Testis (tissue), 3 donors: ENCODE measurements around the gene UBE2L3. TPM values are rescaled to one million over a fixed set of nuclear protein-coding genes. Genes with fewer than 3 reads are reported as not detected.
"Not testable (repeated sequence)": the region's sequence is repeated elsewhere in the genome, so short reads cannot be mapped to it uniquely, and the experiment has no call there.

Experiments used
- DNase-seq: peaks from one replicate; pipeline ENCODE4 v3.0.0-alpha.2; 2019
- H3K27ac ChIP-seq, 2 donors: fragments of 200-600 bp; sonication (generic); one replicate each; pipeline ENCODE4 v1.5.1; 2019
- H3K27me3 ChIP-seq: fragments of 200-600 bp; sonication (generic); one replicate; pipeline ENCODE4 v1.5.1; 2019
- H3K36me3 ChIP-seq: fragments of 200-600 bp; sonication (generic); one replicate; pipeline ENCODE4 v1.5.1; 2017; ENCODE audit warnings: low read depth; ENCODE audit errors: missing control alignments
- H3K4me1 ChIP-seq: fragments of 200-600 bp; sonication (generic); one replicate; pipeline ENCODE4 v1.5.1; 2019
- H3K4me3 ChIP-seq, 2 donors: fragments of 200-600 bp; sonication (generic); one replicate each; pipeline ENCODE4 v1.5.1; 2017 to 2019
- H3K9me3 ChIP-seq: fragments of 200-600 bp; sonication (generic); one replicate; pipeline ENCODE4 v1.5.1; 2017
- POLR2A ChIP-seq: fragments of 450-650 bp; IDR thresholded peaks from one replicate; pipeline ENCODE4 v1.6.1; 2017; ENCODE audit warnings: antibody characterized with exemption, mild to moderate bottlenecking, moderate library complexity
- WGBS, 2 donors: methylation state at CpG; one replicate each; pipeline ENCODE4 v1.1.5; 2018; 5-methylcytosine and 5-hydroxymethylcytosine counted together
- intact Hi-C: fragments of 100-400 bp; cut with DNase I; formaldehyde crosslinking; loops from one replicate; pipeline ENCODE4 v1.15.1; 2023; ENCODE audit warnings: low total_unique reads
- polyA plus RNA-seq: library from polyadenylated mRNA; stranded (reverse); fragments of 350-450 nt; fragmentation: Illumina TruSeq; extraction: RNeasy Lipid Tissue Mini Kit (QIAGEN cat#74804); gene quantifications from one replicate; pipeline ENCODE4 v1.2.3, GENCODE V29; 2014; ENCODE audit warnings: low read depth, low replicate concordance; ENCODE audit not compliant: insufficient read depth
- total RNA-seq, 2 donors: library from RNA; depleted of rRNA; stranded (reverse); fragments of >200 nt; gene quantifications; one replicate each; pipeline ENCODE4 v1.2.3, GENCODE V29; 2016
- TF ChIP-seq, protein P1 (sequence below), 3 experiments: fragments of 450-650 bp in 2 of 3; fragments of 200-600 bp in 1 of 3; sonication (generic) in 1 of 3; IDR thresholded peaks; one replicate each; pipeline ENCODE4 v1.5.1; 2016 to 2019; ENCODE audit warnings: antibody characterized with exemption in 3 of 3, mild to moderate bottlenecking in 2 of 3, moderate library complexity in 1 of 3

The UBE2L3 gene
- total and polyA plus RNA-seq, 3 donors from 2014 or later = 61.4 to 66.8 (median 63.3) TPM

GRCh38 chr22:21634844-21635243, 67.3 kb downstream of the UBE2L3 start:
- Histone ChIP-seq H3K9me3 (no peaks in the 10 kb centered on the region), H3K4me3 (no peak overlapping the region), H3K27me3 (no peaks in the 10 kb centered on the region), H3K4me1 (no peaks in the 10 kb centered on the region), H3K27ac (no peak overlapping the region), H3K36me3 (no peaks in the 10 kb centered on the region)
- 80 to 86% methylated on average over 13 to 19 of the region's 19 CpGs for WGBS, 2 donors
- TF ChIP-seq POLR2A = no peak
- TF ChIP-seq, protein P1, sequence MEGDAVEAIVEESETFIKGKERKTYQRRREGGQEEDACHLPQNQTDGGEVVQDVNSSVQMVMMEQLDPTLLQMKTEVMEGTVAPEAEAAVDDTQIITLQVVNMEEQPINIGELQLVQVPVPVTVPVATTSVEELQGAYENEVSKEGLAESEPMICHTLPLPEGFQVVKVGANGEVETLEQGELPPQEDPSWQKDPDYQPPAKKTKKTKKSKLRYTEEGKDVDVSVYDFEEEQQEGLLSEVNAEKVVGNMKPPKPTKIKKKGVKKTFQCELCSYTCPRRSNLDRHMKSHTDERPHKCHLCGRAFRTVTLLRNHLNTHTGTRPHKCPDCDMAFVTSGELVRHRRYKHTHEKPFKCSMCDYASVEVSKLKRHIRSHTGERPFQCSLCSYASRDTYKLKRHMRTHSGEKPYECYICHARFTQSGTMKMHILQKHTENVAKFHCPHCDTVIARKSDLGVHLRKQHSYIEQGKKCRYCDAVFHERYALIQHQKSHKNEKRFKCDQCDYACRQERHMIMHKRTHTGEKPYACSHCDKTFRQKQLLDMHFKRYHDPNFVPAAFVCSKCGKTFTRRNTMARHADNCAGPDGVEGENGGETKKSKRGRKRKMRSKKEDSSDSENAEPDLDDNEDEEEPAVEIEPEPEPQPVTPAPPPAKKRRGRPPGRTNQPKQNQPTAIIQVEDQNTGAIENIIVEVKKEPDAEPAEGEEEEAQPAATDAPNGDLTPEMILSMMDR (IDR thresholded peaks at IDR 0.05) = no peak
- intact Hi-C loops = no loop called here
- no peak for DNase-seq

- Histone ChIP-seq H3K36me3 (no peaks in the 10 kb centered on the region), H3K9me3 (no peaks in the 10 kb centered on the region), H3K27ac (no peak overlapping the region), H3K27me3 (no peaks in the 10 kb centered on the region), H3K4me1 (no peaks in the 10 kb centered on the region), H3K4me3 (no peak overlapping the region)
- TF ChIP-seq, protein P1 (IDR thresholded peaks at IDR 0.05) = no peak
- no peak for TF ChIP-seq POLR2A
- intact Hi-C loops = no loop called here
- WGBS, 2 donors = 86 to 90% methylated on average over 11 to 15 of the region's 15 CpGs
- no peak for DNase-seq
Observed at GRCh38 chr22:21635771-21636510, 68.4 kb downstream of the UBE2L3 start.

- H3K36me3 ChIP-seq = no peaks in the 10 kb centered on the region
- H3K4me3 ChIP-seq = no peak overlapping the region
- 90 to 95% methylated on average over 13 to 17 of the region's 17 CpGs for WGBS, 2 donors
- no peak for DNase-seq
- no peaks in the 10 kb centered on the region for H3K4me1 ChIP-seq
- no peaks in the 10 kb centered on the region for H3K27me3 ChIP-seq
- H3K27ac ChIP-seq = no peak overlapping the region
- TF ChIP-seq, protein P1 (IDR thresholded peaks at IDR 0.05) = no peak
- no peak for TF ChIP-seq POLR2A
- intact Hi-C loops = no loop called here
- no peaks in the 10 kb centered on the region for H3K9me3 ChIP-seq
Observed at GRCh38 chr22:21636629-21637218, 69.2 kb downstream of the UBE2L3 start.

GRCh38 chr22:21637450-21637849, 69.9 kb downstream of the UBE2L3 start:
- WGBS, 2 donors = 89 to 100% methylated on average over 2 of the region's 2 CpGs
- H3K27me3 ChIP-seq, H3K27ac ChIP-seq, intact Hi-C loops, H3K4me3 ChIP-seq, H3K36me3 ChIP-seq, H3K4me1 ChIP-seq, DNase-seq, H3K9me3 ChIP-seq: not testable (repeated sequence)

DNA sequence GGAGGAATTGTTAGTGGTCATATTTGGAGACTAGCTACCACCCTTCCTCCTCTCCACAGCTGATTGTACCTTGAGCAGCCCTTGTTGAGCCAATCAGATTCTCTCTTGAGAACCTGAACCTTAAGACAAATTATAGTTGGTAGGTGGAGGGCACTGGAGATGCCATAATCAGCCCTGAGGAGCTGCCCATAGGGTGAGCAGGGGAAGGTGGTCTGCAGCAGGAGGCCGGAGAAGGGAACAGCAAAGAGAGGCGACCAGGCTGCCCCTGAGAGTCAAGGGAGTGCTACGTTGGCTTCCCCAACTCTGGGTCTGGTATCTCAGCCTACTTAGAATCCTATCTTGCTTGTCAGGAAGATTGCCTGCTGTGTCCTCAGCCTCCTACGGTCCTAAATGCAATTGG, 71.8 kb downstream of the UBE2L3 start:
- no peak overlapping the region for H3K27ac ChIP-seq
- H3K9me3 ChIP-seq = no peaks in the 10 kb centered on the region
- no peak for DNase-seq
- peaks cover 4% of the 10 kb centered on the region for H3K4me1 ChIP-seq
- TF ChIP-seq POLR2A = no peak
- TF ChIP-seq, protein P1 (IDR thresholded peaks at IDR 0.05) = no peak
- no peaks in the 10 kb centered on the region for H3K27me3 ChIP-seq
- H3K4me3 ChIP-seq = no peak overlapping the region
- H3K36me3 ChIP-seq = no peaks in the 10 kb centered on the region
- intact Hi-C loops = no loop called here
- WGBS, 2 donors = 74 to 86% methylated on average over 3 to 4 of the region's 4 CpGs
